A549 (cell line): Measurements from ENCODE around the gene CRMP1. TPM values are rescaled to one million over a fixed set of nuclear protein-coding genes. Genes with fewer than 3 reads are reported as not detected.

Experiments used
- ATAC-seq, 2 experiments: fragments of 200-7000 bp in 1 of 2; fragments of >200 bp in 1 of 2; cut with Nextera tagmentation in 1 of 2; cut with Tn5 transposase in 1 of 2; 3 replicates each; pipeline versions ENCODE4 v1.8.0 to v1.9.1; 2018 to 2020; ENCODE audit warnings: mild to moderate bottlenecking in 1 of 2, moderate library complexity in 1 of 2
- CTCF ChIA-PET: fragments of 300-600 bp; sonication (Branson Sonifier 250); formaldehyde crosslinking; extraction: SDS; loops from one replicate; lab custom pipeline; 2021; ENCODE audit warnings: antibody characterized with exemption, inconsistent platforms; lab: Yijun Ruan, JAX
- POLR2A ChIA-PET: fragments of 350-600 bp; formaldehyde crosslinking; extraction: SDS; loops from one replicate; lab custom pipeline; 2021; ENCODE audit warnings: antibody characterized with exemption, inconsistent platforms; lab: Yijun Ruan, JAX
- DNase-seq, 2 experiments: peaks; one replicate each; pipeline versions ENCODE4 v3.0.0 to v3.0.0-alpha.2; 2011 to 2016; ENCODE audit warnings: low read depth in 1 of 2, low spot score in 1 of 2
- FAIRE-seq: peaks from 2 replicates; lab custom pipeline; 2011; peaks lifted over from hg19 to GRCh38; lab: Jason Lieb, UNC
- H3K27ac ChIP-seq, 2 experiments: fragments of >200 bp; sonication (Bioruptor Twin); formaldehyde crosslinking; 3 replicates each; pipeline ENCODE4 v1.5.1; 2016 to 2017
- H3K4me1 ChIP-seq: fragments of >200 bp; sonication (Bioruptor Twin); formaldehyde crosslinking; 3 replicates; pipeline ENCODE4 v1.6.1; 2016
- H3K4me2 ChIP-seq: fragments of >200 bp; sonication (Bioruptor Twin); formaldehyde crosslinking; 3 replicates; pipeline ENCODE4 v1.6.1; 2016
- H3K4me3 ChIP-seq: fragments of >200 bp; sonication (Bioruptor Twin); formaldehyde crosslinking; 3 replicates; pipeline ENCODE4 v1.5.1; 2016
- H3K9me3 ChIP-seq: fragments of >200 bp; sonication (Bioruptor Twin); formaldehyde crosslinking; 3 replicates; pipeline ENCODE4 v1.6.1; 2016
- FOSB ChIP-seq: fragments of 250-450 bp; sonication (Bioruptor Pico); IDR thresholded peaks from 2 replicates; pipeline ENCODE4 v1.5.0; 2020; ENCODE audit warnings: mild to moderate bottlenecking, moderate library complexity
- HOXA7 ChIP-seq: fragments of 250-450 bp; sonication (Bioruptor Pico); IDR thresholded peaks from 2 replicates; pipeline ENCODE4 v1.5.0; 2020; ENCODE audit warnings: mild to moderate bottlenecking, moderate library complexity
- HOXB13 ChIP-seq: fragments of 250-450 bp; sonication (Bioruptor Pico); IDR thresholded peaks from 2 replicates; pipeline ENCODE4 v1.5.0; 2020; ENCODE audit warnings: low read depth, mild to moderate bottlenecking, moderate library complexity
- JUN ChIP-seq, 2 experiments: fragments of >200 bp; sonication (Bioruptor Twin); formaldehyde crosslinking; IDR thresholded peaks; 2 replicates in 1 of 2; 3 replicates in 1 of 2; pipeline ENCODE4 v1.6.1; 2016 to 2017
- KDM1A ChIP-seq: fragments of 200-600 bp; sonication (generic); IDR thresholded peaks from 2 replicates; pipeline ENCODE4 v1.6.1; 2016; ENCODE audit warnings: low read depth, mild to moderate bottlenecking
- KDM5A ChIP-seq: fragments of 200-600 bp; sonication (generic); IDR thresholded peaks from 2 replicates; pipeline ENCODE4 v1.6.1; 2016; ENCODE audit warnings: antibody characterized with exemption, mild to moderate bottlenecking
- MAFK ChIP-seq: fragments of 450-650 bp; IDR thresholded peaks from 2 replicates; pipeline ENCODE4 v1.6.1; 2014; ENCODE audit not compliant: partially characterized antibody
- MYC ChIP-seq: IDR thresholded peaks from 2 replicates; pipeline ENCODE4 v1.6.1; 2012; ENCODE audit warnings: mild to moderate bottlenecking, inconsistent platforms, low read length, improper control_type of control experiment, borderline replicate concordance
- PHF8 ChIP-seq: fragments of 200-600 bp; sonication (generic); IDR thresholded peaks from 2 replicates; pipeline ENCODE4 v1.6.1; 2016; ENCODE audit warnings: low read depth, mild to moderate bottlenecking, antibody characterized with exemption, moderate library complexity, borderline replicate concordance
- POLR2A ChIP-seq: IDR thresholded peaks from 2 replicates; pipeline ENCODE4 v1.6.1; 2012; ENCODE audit warnings: mild to moderate bottlenecking, low read length
- RARB ChIP-seq: fragments of 250-450 bp; sonication (Bioruptor Pico); IDR thresholded peaks from 2 replicates; pipeline ENCODE4 v1.8.0; 2021; ENCODE audit warnings: mild to moderate bottlenecking, moderate library complexity
- RCOR1 ChIP-seq: fragments of 150-350 bp; IDR thresholded peaks from 2 replicates; pipeline ENCODE4 v1.6.1; 2014; ENCODE audit warnings: antibody characterized with exemption, low read length, low read depth
- RFX5 ChIP-seq: fragments of 450-650 bp; IDR thresholded peaks from 2 replicates; pipeline ENCODE4 v1.7.1; 2014; ENCODE audit warnings: antibody characterized with exemption, mild to moderate bottlenecking, moderate library complexity
- SREBF2 ChIP-seq: fragments of 450-650 bp; IDR thresholded peaks from 2 replicates; pipeline ENCODE4 v1.6.1; 2014; ENCODE audit warnings: mild to moderate bottlenecking, moderate library complexity
- ZFP36 ChIP-seq: fragments of 450-650 bp; IDR thresholded peaks from 2 replicates; pipeline ENCODE4 v1.6.1; 2014; ENCODE audit warnings: borderline replicate concordance; ENCODE audit not compliant: partially characterized antibody
- ZSCAN20 ChIP-seq: fragments of 250-450 bp; sonication (Bioruptor Pico); IDR thresholded peaks from 2 replicates; pipeline ENCODE4 v1.8.0; 2022; ENCODE audit warnings: mild to moderate bottlenecking, moderate library complexity
- WGBS: methylation state at CpG from one replicate; pipeline ENCODE4 v1.1.6; 2017; ENCODE audit errors: missing lambda C conversion rate; 5-methylcytosine and 5-hydroxymethylcytosine counted together
- polyA plus RNA-seq, 4 experiments: library from polyadenylated mRNA; depleted of rRNA in 3 of 4; stranded (reverse); fragments of >200 nt; fragmentation: RNase III in 1 of 4; extraction: RNeasy Plus Mini Kit Qiagen cat#74134 plus additional on column Dnase treatment in 1 of 4; gene quantifications; 2 replicates in 3 of 4; 3 replicates in 1 of 4; pipeline ENCODE4 v1.2.3, GENCODE V29; 2011 to 2017
- TF ChIP-seq, protein P1 (sequence below): IDR thresholded peaks from 2 replicates; pipeline ENCODE4 v1.6.1; 2012
- TF ChIP-seq, protein P2 (sequence below): fragments of 200-600 bp; sonication (generic); IDR thresholded peaks from 2 replicates; pipeline ENCODE4 v1.6.1; 2016; ENCODE audit warnings: antibody characterized with exemption, mild to moderate bottlenecking, moderate library complexity
- TF ChIP-seq, protein P3 (sequence below): fragments of 250-450 bp; sonication (Bioruptor Pico); IDR thresholded peaks from 2 replicates; pipeline ENCODE4 v1.5.0; 2021; ENCODE audit warnings: mild to moderate bottlenecking, moderate library complexity, borderline replicate concordance

Gene CRMP1
- polyA plus RNA-seq, 2 of the 4 experiments (the other 2 are of a cell fraction) = 0.74 to 0.80 TPM

DNA sequence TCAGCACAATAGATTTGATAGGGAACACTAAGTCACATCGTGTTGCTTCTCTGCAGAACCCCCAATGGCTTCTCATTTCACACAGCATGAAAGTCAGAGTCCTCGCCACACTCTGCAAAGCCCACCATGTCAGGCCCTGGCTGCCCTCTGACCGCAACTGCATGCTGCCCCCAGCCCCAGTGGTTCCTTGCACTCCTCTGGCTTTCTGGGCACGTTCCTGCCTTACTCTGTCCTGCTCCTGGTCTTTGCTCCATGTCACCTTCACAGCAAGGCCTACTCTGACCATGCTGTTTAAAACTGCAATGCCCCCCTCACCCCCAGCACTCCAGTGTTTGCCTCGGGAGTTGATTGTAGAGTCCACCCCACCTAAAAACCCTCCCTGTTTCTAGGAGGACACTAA lies 103.7 kb downstream of the CRMP1 start:
- CTCF ChIA-PET = interaction anchor here (0.7 to 2.5 kb wide), 6 partner anchors 15 to 795 kb away, joined by 3 to 13 read pairs (median 4); partner anchors contain the start of gene EVC2
- TF ChIP-seq SREBF2 = no peak
- TF ChIP-seq KDM1A = no peak
- no peak for TF ChIP-seq PHF8
- no peak for TF ChIP-seq RCOR1
- TF ChIP-seq FOSB (CRISPR knock-in tag) = no peak
- TF ChIP-seq ZSCAN20 (CRISPR knock-in tag) = no peak
- WGBS = 77% methylated on average over 5 of the region's 5 CpGs
- peaks cover 3% of the 10 kb centered on the region; the same call in 1 of the 3 replicates for H3K4me1 ChIP-seq
- DNase-seq (no peak), ATAC-seq (no peak), FAIRE-seq (no peak)
- H3K4me2 ChIP-seq = no peak overlapping the region
- no peak overlapping the region for H3K27ac ChIP-seq
- POLR2A ChIA-PET = no interaction called here
- H3K9me3 ChIP-seq = no peaks in the 10 kb centered on the region
- no peak overlapping the region for H3K4me3 ChIP-seq

DNA sequence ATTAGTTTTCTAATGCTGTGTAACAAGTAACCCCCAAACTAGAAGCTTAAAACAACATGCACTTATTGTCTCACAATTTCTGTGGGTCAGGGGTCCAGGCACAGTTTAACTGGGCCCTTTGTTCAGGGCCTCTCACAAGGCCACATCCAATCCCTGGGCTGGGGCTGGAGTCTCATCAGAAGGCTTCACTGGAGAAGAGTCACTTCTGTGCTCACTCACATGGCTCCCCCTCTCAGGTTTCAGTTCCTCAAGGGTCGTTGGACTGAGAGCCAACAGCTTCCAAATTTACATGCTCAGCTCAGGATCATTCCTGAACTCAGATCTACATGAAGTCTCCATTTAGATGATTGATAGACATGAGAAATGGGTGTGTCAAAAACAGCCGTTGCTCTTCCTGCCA lies 104.7 kb downstream of the CRMP1 start:
- H3K4me3 ChIP-seq = no peak overlapping the region
- POLR2A ChIA-PET = no interaction called here
- no peaks in the 10 kb centered on the region for H3K9me3 ChIP-seq
- peaks cover 3% of the 10 kb centered on the region; the same call in 1 of the 3 replicates for H3K4me1 ChIP-seq
- CTCF ChIA-PET = interaction anchor here (1.0 to 1.5 kb wide), 3 partner anchors 135 to 796 kb away, joined by 3 to 5 read pairs (median 3); partner anchors contain the start of gene STK32B
- TF ChIP-seq HOXA7 (no peak), KDM5A (no peak), POLR2A (no peak), RFX5 (no peak), PHF8 (no peak), MAFK (no peak), MYC (no peak), ZFP36 (no peak), JUN (IDR thresholded peaks at IDR 0.05) (no peak), RARB (CRISPR knock-in tag) (no peak), HOXB13 (no peak)
- TF ChIP-seq, protein P1, sequence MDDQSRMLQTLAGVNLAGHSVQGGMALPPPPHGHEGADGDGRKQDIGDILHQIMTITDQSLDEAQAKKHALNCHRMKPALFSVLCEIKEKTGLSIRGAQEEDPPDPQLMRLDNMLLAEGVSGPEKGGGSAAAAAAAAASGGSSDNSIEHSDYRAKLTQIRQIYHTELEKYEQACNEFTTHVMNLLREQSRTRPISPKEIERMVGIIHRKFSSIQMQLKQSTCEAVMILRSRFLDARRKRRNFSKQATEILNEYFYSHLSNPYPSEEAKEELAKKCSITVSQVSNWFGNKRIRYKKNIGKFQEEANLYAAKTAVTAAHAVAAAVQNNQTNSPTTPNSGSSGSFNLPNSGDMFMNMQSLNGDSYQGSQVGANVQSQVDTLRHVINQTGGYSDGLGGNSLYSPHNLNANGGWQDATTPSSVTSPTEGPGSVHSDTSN = no peak
- TF ChIP-seq, protein P2, sequence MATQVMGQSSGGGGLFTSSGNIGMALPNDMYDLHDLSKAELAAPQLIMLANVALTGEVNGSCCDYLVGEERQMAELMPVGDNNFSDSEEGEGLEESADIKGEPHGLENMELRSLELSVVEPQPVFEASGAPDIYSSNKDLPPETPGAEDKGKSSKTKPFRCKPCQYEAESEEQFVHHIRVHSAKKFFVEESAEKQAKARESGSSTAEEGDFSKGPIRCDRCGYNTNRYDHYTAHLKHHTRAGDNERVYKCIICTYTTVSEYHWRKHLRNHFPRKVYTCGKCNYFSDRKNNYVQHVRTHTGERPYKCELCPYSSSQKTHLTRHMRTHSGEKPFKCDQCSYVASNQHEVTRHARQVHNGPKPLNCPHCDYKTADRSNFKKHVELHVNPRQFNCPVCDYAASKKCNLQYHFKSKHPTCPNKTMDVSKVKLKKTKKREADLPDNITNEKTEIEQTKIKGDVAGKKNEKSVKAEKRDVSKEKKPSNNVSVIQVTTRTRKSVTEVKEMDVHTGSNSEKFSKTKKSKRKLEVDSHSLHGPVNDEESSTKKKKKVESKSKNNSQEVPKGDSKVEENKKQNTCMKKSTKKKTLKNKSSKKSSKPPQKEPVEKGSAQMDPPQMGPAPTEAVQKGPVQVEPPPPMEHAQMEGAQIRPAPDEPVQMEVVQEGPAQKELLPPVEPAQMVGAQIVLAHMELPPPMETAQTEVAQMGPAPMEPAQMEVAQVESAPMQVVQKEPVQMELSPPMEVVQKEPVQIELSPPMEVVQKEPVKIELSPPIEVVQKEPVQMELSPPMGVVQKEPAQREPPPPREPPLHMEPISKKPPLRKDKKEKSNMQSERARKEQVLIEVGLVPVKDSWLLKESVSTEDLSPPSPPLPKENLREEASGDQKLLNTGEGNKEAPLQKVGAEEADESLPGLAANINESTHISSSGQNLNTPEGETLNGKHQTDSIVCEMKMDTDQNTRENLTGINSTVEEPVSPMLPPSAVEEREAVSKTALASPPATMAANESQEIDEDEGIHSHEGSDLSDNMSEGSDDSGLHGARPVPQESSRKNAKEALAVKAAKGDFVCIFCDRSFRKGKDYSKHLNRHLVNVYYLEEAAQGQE = no peak
- TF ChIP-seq, protein P3, sequence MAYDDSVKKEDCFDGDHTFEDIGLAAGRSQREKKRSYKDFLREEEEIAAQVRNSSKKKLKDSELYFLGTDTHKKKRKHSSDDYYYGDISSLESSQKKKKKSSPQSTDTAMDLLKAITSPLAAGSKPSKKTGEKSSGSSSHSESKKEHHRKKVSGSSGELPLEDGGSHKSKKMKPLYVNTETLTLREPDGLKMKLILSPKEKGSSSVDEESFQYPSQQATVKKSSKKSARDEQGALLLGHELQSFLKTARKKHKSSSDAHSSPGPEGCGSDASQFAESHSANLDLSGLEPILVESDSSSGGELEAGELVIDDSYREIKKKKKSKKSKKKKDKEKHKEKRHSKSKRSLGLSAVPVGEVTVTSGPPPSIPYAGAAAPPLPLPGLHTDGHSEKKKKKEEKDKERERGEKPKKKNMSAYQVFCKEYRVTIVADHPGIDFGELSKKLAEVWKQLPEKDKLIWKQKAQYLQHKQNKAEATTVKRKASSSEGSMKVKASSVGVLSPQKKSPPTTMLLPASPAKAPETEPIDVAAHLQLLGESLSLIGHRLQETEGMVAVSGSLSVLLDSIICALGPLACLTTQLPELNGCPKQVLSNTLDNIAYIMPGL (CRISPR knock-in tag) = no peak
- H3K27ac ChIP-seq = no peak overlapping the region
- FAIRE-seq (no peak), DNase-seq (no peak), ATAC-seq (no peak)
- H3K4me2 ChIP-seq = no peak overlapping the region
- WGBS = 78% methylated on average over 2 of the region's 2 CpGs
